Endothelial cell (in vitro differentiated cells): ENCODE measurements around the gene MAP2K7. TPM values are rescaled to one million over a fixed set of nuclear protein-coding genes. Genes with fewer than 3 reads are reported as not detected.
A peak's percentile ranks its signal among the peaks of the same experiment; 100 is the strongest.

ENCODE experiments used
- DNase-seq: peaks from one replicate; pipeline ENCODE4 v3.0.0; 2021; ENCODE audit warnings: low spot score
- H3K27ac Mint-ChIP-seq: one replicate; pipeline ENCODE4 v1.8.0; 2021; ENCODE audit warnings: mixed read lengths, inconsistent platforms; ENCODE audit not compliant: unreplicated experiment
- H3K27me3 Mint-ChIP-seq: one replicate; pipeline ENCODE4 v1.8.0; 2021; ENCODE audit warnings: mild to moderate bottlenecking, moderate library complexity, mixed read lengths, inconsistent platforms; ENCODE audit not compliant: unreplicated experiment
- H3K36me3 Mint-ChIP-seq: one replicate; pipeline ENCODE4 v1.8.0; 2021; ENCODE audit warnings: mild to moderate bottlenecking, low read depth, mixed read lengths, inconsistent platforms; ENCODE audit not compliant: unreplicated experiment
- H3K4me1 Mint-ChIP-seq: one replicate; pipeline ENCODE4 v1.8.0; 2021; ENCODE audit warnings: mild to moderate bottlenecking, mixed read lengths, inconsistent platforms; ENCODE audit not compliant: unreplicated experiment
- H3K4me3 Mint-ChIP-seq: one replicate; pipeline ENCODE4 v1.8.0; 2021; ENCODE audit warnings: mild to moderate bottlenecking, mixed read lengths, inconsistent platforms; ENCODE audit not compliant: unreplicated experiment
- H3K9me3 Mint-ChIP-seq: one replicate; pipeline ENCODE4 v1.8.0; 2021; ENCODE audit warnings: mixed read lengths, inconsistent platforms; ENCODE audit not compliant: unreplicated experiment
- total RNA-seq: library from RNA; stranded (reverse); fragmentation: NEBNext Ultra II Directional; extraction: Animal tissue kit (Norgen Biotek cat#: 25700); gene quantifications from one replicate; pipeline ENCODE4 v1.2.1, GENCODE V29; 2021; ENCODE audit not compliant: unreplicated experiment
- TF ChIP-seq, protein P1 (sequence below): fragments of 200-600 bp; sonication (generic); IDR thresholded peaks from one replicate; pipeline ENCODE4 v1.5.0; 2021; ENCODE audit warnings: antibody characterized with exemption; ENCODE audit not compliant: unreplicated experiment

The MAP2K7 gene
- total RNA-seq, 1 donor from 2014 or later = 31.1 TPM

DNA sequence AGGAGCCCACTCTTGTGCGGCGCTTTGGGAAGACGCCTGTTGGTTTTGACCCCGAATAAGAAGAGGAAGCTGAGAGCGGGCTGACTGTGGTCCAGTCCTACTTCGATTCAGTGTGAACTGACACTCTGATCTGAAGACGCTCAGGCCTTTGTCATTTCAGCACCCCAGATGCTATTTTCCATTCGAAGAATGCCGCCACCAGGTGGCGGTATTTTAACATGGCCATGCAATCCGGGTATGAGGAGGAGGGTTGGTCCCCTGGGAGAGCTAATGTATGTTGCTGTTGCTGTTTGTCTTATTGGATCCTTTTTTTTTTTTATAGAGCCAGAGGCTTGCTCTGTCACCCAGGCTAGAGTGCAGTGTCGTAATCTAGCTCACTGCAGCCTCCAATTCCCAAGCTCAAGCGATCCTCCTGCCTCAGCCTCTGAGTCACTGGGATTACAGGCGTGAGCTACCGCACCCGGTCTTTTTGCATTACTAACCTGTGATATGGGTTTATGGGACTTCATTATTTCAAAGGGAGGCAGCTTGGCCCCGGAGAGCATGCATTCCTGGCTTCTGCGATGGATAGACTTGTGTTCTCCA, 40.6 kb downstream of the MAP2K7 start:
- Mint-ChIP-seq H3K4me1 (no peaks in the 10 kb centered on the region), H3K9me3 (no peaks in the 10 kb centered on the region), H3K4me3 (peak overlapping the region; percentile 93), H3K27me3 (peaks cover 16% of the 10 kb centered on the region), H3K27ac (peak overlapping the region; percentile 86), H3K36me3 (peaks cover 8% of the 10 kb centered on the region)
- peak; percentile 84 for DNase-seq
- TF ChIP-seq, protein P1, sequence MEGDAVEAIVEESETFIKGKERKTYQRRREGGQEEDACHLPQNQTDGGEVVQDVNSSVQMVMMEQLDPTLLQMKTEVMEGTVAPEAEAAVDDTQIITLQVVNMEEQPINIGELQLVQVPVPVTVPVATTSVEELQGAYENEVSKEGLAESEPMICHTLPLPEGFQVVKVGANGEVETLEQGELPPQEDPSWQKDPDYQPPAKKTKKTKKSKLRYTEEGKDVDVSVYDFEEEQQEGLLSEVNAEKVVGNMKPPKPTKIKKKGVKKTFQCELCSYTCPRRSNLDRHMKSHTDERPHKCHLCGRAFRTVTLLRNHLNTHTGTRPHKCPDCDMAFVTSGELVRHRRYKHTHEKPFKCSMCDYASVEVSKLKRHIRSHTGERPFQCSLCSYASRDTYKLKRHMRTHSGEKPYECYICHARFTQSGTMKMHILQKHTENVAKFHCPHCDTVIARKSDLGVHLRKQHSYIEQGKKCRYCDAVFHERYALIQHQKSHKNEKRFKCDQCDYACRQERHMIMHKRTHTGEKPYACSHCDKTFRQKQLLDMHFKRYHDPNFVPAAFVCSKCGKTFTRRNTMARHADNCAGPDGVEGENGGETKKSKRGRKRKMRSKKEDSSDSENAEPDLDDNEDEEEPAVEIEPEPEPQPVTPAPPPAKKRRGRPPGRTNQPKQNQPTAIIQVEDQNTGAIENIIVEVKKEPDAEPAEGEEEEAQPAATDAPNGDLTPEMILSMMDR = peak; percentile 96

GRCh38 chr19:7947939-7948338, 44.3 kb downstream of the MAP2K7 start:
- H3K27ac Mint-ChIP-seq = no peak overlapping the region
- DNase-seq = no peak
- H3K4me3 Mint-ChIP-seq = no peak overlapping the region
- no peaks in the 10 kb centered on the region for H3K4me1 Mint-ChIP-seq
- TF ChIP-seq, protein P1 = no peak
- H3K9me3 Mint-ChIP-seq = no peaks in the 10 kb centered on the region
- peaks cover 8% of the 10 kb centered on the region for H3K27me3 Mint-ChIP-seq
- H3K36me3 Mint-ChIP-seq = no peaks in the 10 kb centered on the region

GRCh38 chr19:7953060-7953459, 49.4 kb downstream of the MAP2K7 start:
- Mint-ChIP-seq H3K4me3 (no peak overlapping the region), H3K27me3 (peaks cover 15% of the 10 kb centered on the region), H3K36me3 (no peaks in the 10 kb centered on the region), H3K4me1 (peaks cover 3% of the 10 kb centered on the region), H3K27ac (no peak overlapping the region), H3K9me3 (no peaks in the 10 kb centered on the region)
- TF ChIP-seq, protein P1 = no peak
- DNase-seq = no peak

DNA sequence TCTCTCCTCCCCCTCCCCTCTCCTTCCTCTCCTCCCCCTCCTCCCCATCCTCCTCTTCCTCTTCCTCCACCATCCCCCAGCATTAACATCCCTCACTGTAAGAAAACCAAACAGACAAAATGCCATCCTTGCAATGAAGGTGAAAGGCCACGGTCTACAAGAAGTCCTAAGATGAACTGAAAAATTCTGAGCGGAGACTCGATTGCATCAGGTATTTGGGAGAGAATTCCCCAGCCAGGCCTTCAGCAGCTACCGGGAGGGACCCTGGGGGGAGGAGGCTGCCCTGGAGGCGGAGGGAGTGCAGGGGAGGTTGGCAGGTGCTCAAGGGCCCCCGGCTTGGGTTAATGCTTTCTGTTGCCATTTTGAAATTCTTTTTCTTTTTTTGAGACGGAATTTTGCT, 49.9 kb downstream of the MAP2K7 start:
- H3K27ac Mint-ChIP-seq = no peak overlapping the region
- H3K36me3 Mint-ChIP-seq = peaks cover 3% of the 10 kb centered on the region
- TF ChIP-seq, protein P1 = no peak
- peak overlapping the region; percentile 53 for H3K4me3 Mint-ChIP-seq
- H3K27me3 Mint-ChIP-seq = peaks cover 15% of the 10 kb centered on the region
- no peaks in the 10 kb centered on the region for H3K9me3 Mint-ChIP-seq
- peaks cover 3% of the 10 kb centered on the region for H3K4me1 Mint-ChIP-seq
- DNase-seq = no peak

GRCh38 chr19:7955696-7956095, 52.0 kb downstream of the MAP2K7 start:
- TF ChIP-seq, protein P1 = no peak
- H3K9me3 Mint-ChIP-seq = no peaks in the 10 kb centered on the region
- no peak overlapping the region for H3K4me3 Mint-ChIP-seq
- H3K36me3 Mint-ChIP-seq = peaks cover 4% of the 10 kb centered on the region
- DNase-seq = no peak
- H3K27me3 Mint-ChIP-seq = peaks cover 15% of the 10 kb centered on the region
- H3K27ac Mint-ChIP-seq = no peak overlapping the region
- H3K4me1 Mint-ChIP-seq = peaks cover 3% of the 10 kb centered on the region
